NCI-H748 (cell line): Measurements from ENCODE around the gene C3orf62.
"Not testable (repeated sequence)": the region's sequence is repeated elsewhere in the genome, so short reads cannot be mapped to it uniquely, and the experiment has no call there.

Experiments used
- DNase-seq: peaks from one replicate; lab custom pipeline; 2025; ENCODE audit not compliant: unreplicated experiment; lab: John Stamatoyannopoulos, UW

Gene C3orf62

DNA sequence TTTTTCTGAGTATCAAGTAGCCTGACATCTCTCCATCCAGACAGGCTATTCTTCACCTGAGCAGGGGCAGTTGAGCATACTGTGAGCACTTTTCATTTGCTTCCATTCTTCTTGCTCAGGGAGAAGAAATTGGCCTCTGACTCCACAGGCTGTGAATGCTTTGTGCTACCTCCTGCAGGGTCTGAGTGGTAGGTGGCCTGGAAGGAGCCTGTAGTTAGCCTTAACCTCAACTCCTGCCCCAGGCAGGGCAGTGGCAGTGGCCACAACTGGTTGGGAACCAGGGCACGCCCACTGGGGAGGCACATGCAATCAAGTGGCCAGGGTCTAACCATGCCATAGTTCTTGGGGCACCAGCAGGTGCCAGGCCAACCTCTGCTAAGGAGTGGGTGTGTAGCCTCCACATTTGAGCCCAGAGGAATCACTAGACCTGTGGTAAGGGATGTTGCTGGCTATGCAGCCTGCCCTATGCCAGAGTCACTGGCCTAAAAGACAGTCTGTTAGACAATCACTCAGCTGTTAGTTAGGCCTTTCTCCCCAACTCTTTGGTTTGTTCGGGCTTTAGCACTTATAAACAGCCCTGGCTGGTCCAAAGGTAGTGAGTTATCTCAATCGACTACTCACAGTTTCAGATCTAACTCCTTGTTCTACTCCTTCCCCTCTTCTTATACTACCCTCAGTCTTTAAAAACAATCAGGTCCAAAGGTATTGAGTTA lies 7.4 kb downstream of the C3orf62 start:
- no peak for DNase-seq

DNA sequence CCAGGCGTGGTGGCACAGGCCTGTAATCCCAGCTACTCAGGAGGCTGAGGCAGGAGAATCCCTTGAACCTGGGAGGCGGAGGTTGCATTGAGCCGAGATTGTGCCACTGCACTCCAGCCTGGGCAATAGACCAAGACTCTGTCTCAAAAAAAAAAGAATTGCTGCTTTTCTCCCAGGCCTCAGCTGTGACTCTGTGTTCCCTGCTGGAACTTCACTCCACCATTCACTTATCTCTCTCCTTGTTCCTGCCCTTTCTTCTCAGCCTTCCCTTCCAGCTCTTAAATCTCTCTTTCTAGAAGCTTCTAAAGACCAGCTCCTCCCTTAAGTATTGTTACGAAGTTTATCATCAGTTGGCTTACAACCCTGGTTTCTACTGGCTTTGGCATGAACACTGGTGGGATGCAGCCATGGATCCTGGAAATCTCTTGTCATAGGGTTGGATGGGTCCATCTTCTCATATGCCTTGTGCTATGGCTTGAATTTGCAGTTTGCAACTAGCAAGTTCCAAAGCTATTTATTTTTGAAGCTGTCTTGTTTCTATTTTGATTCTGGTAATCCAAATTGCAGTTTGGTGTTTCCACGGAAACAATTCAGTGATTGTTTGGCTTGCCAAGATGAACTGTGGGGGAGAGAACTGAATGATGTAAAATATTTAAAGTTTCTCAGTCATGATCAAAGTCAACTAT lies 10.5 kb downstream of the C3orf62 start:
- DNase-seq, result no peak

DNA sequence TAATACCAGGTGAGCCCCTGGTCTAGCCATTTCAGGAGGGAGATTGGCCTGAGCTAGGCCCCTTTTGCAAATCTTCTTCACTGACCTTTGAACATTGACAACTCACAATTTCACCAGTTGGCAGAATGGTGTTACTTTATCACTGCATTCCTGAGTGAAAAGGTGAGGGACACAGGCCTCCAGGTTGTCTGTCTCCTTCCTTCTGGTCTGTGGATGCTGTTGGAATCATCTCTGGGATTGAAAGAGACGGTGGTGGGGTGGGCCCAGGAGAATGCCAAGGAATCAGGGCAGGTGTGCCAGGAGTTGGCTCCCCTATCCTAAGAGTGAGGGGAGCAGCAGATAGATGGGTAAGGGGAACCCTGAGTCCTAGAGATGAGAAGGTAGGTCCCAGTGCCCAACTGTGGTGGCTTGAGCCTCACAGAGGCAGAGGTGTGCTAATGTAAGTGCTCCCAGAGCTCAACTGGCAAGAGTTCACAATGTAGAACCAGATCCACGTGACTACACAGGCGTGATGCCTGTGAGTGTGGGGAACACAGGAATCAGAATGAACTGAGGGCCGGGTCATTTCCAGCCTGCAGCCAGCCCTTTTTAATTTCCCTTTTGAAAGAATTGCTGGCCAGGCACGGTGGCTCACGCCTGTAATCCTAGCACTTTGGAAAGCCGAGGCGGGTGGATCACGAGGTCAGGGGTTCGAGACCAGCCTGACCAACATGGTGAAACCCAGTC lies 11.2 kb downstream of the C3orf62 start:
- no peak for DNase-seq

DNA sequence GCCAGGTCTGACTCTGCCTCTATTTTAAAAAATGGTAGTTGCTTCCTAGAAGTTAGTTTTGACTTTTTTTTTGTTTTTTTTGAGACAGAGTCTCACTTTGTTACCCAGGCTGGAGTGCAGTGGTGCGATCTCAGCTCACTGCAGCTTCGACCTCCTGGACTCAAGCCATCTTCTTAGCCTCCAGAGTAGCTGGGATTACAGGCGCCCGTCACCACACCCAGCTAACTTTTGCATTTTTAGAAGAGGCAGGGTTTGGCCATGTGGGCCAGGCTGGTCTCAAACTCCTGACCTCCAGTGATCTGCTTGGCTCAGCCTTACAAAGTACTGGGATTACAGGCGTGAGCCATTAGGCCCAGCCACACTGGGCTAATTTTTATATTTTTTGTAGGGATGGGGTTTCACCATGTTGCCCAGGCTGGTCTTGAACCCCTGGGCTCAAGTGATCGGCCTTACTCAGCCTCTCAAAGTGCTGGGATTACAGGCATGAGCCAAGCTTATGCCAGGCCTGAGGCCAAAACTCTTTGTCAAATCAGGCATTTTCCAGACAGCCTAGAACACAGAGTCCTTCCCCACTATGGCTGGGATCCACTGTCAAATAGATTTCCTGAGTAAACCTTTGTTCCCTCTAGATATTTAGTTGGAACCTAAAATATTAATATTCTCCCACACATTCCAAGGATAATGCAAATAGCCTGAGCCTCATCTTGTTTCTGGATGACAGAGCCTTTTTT lies 13.7 kb downstream of the C3orf62 start:
- DNase-seq, result no peak

DNA sequence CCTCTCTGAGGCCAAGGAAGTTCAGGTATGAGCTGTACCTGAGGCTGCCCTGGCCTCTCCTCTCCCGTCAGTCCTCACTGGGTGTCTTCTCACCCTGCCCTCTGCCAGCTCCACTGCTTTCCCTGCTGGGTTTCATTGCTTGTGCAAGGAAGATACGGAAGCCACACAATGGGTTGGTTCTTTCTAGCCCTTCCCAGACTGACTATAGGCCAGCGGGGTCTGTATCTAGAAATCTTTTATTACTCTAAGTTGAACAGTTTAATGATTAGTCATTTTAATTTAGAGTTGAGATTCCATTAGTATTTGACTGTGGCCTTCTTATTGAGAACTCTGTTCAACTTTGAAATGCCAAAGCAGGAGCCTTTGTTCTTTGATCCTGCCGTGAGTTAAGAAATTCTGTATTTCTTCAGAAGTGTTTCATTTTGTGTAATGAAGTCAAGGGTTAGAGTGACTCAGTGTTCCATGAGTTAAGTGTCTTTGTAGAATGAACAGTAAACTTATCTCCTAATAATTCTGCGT lies 16.2 kb downstream of the C3orf62 start:
- DNase-seq, result no peak

DNA sequence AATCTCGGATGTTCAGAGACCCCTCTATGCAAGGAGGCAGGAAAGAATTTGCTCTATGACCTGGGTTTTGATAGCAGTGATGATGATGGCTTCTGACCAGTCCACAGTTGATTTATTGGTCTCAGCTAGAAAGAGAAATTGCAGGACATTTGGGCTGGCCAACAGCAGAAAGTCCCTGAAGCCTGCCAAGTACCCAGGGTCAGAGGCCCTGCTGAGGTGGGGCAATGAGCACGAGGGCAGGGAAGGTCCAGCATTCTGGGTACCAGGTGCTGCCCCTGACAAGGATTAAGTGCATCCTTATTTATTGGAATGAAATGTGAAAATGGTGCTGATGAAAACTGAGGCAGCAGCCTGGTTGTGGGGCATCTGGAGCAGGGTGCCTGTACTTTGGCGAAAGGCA lies 19.8 kb downstream of the C3orf62 start:
- no peak for DNase-seq

DNA sequence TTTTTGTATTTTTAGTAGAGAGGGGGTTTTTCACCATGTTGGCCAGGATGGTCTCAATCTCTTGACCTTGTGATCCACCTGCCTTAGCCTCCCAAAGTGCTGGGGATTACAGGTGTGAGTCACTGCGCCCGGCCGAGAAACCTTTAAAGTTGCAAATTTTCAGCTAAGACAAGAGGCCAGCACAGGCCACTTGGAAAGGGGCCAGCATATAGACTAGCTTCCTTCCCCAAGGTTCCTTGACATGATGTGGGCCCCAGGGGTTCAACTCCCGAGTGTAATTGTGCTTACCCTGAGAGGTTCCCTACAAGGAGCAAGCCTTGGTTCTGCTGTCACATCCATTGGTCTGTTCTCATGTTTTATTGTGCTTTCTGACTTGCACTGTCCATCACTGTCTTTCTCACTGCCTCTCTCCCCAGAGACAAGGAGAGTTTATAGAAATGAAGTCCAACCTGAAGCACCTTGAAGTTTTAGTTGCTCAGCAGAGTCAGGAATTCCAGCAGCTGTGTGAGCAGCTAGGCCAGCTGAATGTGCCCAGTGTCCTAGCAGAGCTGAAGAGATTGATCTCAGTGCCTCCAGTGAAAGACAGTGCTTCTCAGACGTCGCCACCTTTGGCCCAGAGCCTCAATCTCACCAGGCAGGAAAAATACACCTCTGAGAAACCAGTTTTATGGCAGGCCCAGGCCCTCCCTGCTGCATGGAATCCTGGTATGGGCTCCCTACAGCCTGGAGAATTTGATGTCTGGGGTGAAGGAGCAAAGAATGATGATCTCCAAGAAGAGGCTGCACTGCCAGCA lies 21.1 kb downstream of the C3orf62 start:
- no peak for DNase-seq

DNA sequence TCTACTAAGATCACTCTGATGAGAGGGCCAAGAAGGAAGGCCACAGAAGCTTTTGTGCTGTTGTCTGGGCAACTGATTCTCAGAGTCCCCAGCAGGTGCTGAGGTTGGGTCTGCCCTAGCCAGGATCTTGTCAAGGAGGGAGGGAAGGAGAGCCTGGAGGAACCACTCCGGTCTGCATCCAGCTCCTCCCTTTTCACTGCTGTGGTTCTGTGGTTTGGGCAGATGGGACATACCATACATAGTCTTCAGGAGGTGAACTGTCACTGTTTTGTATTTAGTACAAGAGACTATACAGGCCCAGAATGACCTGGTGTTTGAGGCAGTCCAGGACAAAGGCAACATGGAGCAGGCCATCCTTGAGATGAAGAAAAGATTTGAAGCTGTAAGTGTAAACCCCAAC lies 21.9 kb downstream of the C3orf62 start:
- DNase-seq, result no peak

DNA sequence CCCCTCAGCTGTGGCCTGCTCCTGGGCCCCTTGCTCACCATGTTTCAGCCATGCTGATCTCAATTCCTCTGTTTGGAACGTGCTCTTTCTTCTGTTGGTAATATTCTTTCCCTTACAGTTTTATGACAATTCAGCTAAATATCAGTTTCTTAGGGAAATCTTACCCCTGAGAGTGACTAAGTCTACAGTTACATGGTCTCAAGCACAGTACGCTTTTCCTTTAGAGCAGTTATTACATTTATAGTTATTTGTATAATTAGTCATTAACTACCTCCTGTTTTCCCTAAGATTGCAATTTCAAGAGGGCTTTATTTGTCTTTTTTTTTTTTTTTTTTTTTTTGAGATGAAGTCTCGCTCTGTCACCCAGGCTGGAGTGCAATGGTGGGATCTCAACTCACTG lies 23.5 kb downstream of the C3orf62 start:
- DNase-seq, result no peak

DNA sequence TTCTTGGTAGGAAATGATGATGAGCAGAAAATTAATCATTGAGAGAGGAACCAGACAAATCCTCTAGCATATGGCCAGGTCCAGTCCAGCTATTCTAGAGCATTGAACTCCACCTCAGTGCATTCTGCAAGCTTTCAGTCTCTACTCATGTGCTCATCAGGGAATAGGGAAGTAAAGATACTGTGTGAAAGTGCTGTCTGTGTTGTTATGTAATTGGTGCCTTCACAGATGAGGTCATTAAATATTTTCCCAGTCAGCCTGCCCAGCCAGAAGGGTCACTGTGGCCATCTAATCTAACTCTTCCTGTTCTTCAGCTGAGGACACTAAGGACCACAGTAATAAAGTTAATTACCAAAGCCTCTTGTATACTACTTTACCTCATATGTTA lies 28.2 kb downstream of the C3orf62 start:
- no peak for DNase-seq

DNA sequence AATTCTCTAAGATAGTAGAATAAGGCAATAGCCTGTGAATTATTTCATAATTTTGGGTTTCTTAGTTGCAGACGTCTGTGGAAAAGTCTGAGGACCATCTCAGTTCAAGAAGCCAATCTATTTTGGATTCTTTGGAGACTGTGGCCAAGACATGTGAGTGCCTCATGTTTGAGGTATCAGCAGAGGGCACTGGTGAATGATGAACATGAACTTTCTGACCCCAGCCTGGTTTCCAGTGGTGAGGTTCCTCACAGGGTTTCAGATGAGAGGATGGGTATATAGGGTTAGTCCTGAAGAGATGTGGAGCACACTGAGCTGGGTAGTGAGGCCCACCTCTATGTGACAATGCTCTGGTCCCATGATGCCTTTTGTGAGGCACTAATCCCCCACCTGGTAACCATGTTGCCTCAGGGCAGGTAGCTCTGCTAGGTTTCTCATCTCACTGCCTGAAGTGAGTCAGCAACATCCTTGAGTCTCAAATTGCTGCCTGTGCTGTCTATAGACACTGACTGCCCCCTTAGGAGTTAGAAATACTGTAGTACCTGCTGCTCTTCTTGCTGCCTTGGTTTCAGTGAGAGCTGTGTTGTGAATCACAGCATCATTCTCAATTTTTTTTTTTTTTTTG lies 32.3 kb downstream of the C3orf62 start:
- DNase-seq, result no peak

DNA sequence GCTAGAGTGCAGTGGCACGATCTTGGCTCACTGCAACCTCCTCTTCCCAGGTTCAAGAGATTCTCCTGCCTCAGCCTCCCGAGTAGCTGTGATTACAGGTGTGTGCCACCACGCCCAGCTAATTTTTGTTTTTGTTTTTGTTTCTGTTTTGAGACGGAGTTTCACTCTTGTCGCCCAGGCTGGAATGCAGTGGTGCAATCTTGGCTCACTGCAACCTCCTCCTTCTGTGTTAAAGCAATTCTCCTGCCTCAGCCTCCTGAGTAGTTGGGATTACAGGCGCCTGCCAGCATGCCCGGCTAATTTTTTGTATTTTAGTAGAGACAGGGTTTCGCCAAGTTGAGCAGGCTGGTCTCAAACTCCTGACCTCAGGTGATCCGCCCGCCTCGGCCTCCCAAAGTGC lies 36.9 kb downstream of the C3orf62 start:
- not testable (repeated sequence) for DNase-seq

DNA sequence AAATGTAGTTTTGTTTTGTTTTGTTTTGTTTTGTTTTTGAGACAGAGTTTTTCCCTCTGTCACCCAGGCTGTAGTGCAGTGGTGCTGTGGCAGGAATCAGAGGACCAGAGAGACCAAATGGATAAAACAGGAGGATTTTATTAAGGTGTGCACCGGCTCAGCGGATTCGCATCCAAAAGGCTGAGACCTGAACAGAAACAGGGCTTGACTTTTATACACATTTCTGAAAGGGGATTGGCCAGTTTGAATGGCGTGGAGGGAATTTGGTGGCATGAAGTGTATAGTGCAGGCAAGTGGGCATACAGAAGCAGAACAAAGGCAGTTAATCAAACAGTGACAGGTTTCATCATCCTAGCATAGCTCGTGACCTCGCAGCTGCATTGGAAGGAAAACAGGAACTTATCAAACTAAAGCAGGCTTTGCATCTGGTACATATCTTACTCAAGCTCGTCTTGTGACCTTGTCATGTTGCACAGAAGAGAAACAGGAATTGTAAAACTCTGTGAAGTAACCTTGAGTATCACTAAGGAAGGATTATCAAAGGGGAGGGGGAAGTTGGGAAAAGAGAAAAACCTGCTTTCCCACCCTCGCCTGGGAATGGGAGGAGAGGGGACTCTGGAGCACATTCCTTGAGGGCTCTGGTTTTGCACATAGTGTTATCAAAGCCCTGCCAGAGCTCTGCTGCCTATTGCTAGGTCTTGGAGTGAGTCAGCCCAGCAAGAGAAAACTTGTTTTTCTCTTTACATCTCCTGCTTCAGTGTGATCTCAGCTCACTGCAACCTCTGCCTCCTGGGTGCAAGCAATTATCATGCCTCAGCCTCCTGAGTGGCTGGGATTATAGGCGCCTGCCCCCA lies 38.5 kb downstream of the C3orf62 start:
- no peak for DNase-seq

DNA sequence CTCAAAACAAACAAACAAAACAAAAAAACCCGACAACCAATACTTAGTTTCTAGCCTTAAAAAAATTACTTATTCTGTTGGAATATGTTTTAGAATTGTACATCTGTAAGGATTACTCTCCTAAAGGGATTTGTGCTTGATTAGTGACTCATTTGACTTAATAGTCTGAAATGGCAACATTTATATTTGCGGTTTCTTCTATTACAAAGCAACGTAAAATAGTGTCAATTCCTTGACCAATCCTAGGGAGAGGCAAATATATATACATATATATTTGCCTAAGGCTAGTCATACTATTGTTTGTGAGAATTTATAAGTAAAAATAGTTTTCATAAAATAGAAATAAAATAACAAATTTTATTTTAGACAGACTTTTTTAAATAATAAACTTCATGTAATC lies 39.7 kb downstream of the C3orf62 start:
- DNase-seq, result no peak

DNA sequence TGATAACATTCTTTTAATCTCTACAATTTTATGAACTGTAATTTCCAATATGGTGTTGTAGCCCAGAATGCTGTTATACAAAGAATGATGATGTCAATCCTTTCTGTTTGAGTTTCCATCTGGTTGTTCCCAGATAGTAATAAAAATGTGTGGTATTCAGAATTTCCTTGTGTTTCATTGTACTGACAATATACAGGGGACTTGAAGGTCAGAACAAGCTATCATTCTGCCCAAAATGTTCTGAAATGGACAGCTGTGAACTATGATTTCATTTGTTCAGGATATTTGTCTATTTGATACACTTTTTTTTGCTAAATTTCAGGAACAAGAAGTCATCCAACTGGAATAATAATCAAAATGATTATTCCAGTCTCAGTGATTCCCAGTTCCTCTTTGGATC lies 40.8 kb downstream of the C3orf62 start:
- DNase-seq, result no peak

DNA sequence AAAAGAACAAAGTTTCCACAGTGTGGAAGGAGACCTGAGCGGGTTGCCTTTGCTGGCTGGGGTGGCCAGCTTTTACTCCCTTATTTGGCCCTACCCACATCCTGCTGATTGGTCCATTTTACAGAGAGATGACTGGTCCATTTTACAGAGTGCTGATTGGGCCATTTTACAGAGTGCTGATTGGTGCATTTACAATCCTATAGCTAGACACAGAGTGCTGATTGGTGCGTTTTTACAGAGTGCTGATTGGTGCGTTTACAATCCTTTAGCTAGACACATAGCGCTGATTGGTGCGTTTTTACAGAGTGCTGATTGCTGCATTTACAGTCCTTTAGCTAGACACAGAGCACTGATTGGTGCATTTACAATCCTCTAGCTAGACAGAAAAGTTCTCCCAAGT lies 48.2 kb downstream of the C3orf62 start:
- not testable (repeated sequence) for DNase-seq

DNA sequence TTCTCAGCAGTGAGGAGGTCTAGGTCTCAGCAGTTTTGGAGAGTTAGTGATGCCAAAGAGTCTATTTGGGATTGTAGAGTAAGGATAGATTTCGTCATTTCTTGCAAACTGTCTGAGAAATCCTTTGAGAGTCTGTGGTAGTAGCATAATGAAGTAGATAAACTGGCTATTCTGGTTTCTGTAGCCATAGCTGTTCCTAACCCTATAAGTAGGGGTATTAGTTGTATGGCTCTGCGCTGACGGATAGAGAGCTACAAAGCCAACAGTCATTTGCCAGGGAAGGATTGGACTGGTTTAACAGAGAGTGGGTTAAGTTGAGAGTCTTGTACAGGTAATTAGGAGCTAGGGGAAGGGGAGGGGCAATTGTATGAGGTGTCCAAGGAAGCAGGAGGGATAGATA lies 55.0 kb downstream of the C3orf62 start:
- DNase-seq, result peak; percentile 5

DNA sequence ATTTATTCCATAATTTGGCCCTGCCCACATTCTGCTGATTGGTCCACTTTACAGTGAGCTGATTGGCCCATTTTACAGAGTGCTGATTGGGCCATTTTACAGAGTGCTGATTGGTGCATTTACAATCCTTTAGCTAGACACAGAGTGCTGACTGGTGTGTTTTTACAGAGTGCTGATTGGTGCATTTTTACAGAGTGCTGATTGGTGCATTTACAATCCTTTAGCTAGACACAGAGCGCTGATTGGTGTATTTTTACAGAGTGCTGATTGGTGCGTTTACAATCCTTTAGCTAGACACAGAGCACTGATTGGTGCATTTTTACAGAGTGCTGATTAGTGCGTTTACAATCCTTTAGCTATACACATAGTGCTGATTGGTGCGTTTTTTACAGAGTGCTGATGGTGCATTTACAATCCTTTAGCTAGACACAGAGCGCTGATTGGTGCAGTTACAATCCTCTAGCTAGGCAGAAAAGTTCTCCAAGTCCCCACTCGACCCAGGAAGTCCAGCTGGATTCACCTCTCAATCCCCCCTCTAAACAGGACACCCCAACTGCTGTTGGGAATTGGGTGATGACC lies 56.0 kb downstream of the C3orf62 start:
- DNase-seq, result not testable (repeated sequence)

DNA sequence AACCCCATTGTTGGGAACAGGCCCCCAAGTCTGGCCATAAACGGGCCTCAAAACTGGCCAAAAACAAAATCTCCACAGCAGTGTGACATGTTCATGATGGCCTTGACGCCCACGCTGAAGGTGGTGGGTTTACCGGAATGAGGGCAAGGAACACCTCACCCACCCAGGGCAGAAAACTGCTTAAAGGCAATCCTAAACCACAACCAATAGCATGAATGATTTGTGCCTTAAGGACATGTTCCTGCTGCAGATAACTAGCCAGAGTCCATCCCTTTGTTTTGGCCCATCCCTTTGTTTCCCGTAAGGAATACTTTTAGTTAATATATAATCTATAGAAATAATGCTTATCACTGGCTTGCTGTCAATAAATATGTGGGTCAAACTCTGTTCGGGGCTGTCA lies 57.9 kb downstream of the C3orf62 start:
- DNase-seq, result no peak
